Liver (tissue), 9 donors: ENCODE data around the gene HRH2. TPM values are rescaled to one million over a fixed set of nuclear protein-coding genes. Genes with fewer than 3 reads are reported as not detected.

Experiments used
- DNase-seq: peaks from one replicate; pipeline ENCODE4 v3.0.0-alpha.2; 2017; ENCODE audit warnings: low spot score
- H3K27ac ChIP-seq, 2 donors: one replicate each; pipeline ENCODE4 v1.7.0; 2013; ENCODE audit warnings: inconsistent platforms in 2 of 2, low read length in 2 of 2, control low read depth in 1 of 2, low read depth in 1 of 2, mild to moderate bottlenecking in 1 of 2
- H3K27me3 ChIP-seq, 4 donors: one replicate each; pipeline versions ENCODE4 v1.6.1 to v1.7.0; 2013; ENCODE audit warnings: low read length in 3 of 4, inconsistent platforms in 1 of 4, mild to moderate bottlenecking in 1 of 4, moderate library complexity in 1 of 4; ENCODE audit not compliant: control insufficient read depth in 4 of 4, insufficient read depth in 4 of 4
- H3K36me3 ChIP-seq, 4 donors: one replicate each; pipeline versions ENCODE4 v1.6.1 to v1.7.0; 2013; ENCODE audit warnings: low read length in 3 of 4, mild to moderate bottlenecking in 3 of 4, low read depth in 1 of 4, moderate library complexity in 1 of 4; ENCODE audit not compliant: control insufficient read depth in 4 of 4, insufficient read depth in 3 of 4
- H3K4me1 ChIP-seq, 4 donors: one replicate each; pipeline versions ENCODE4 v1.6.1 to v1.7.0; 2013; ENCODE audit warnings: low read length in 3 of 4, mild to moderate bottlenecking in 3 of 4, moderate library complexity in 1 of 4; ENCODE audit not compliant: control insufficient read depth in 4 of 4, insufficient read depth in 4 of 4
- H3K4me3 ChIP-seq, 3 donors: one replicate each; pipeline versions ENCODE4 v1.6.1 to v1.7.0; 2013; ENCODE audit warnings: low read length in 3 of 3, control low read depth in 1 of 3, low read depth in 1 of 3, mild to moderate bottlenecking in 1 of 3
- H3K9ac ChIP-seq, 2 donors: one replicate each; pipeline ENCODE4 v1.7.0; 2013; ENCODE audit warnings: low read length in 2 of 2, mild to moderate bottlenecking in 2 of 2, moderate library complexity in 2 of 2, control low read depth in 1 of 2, low read depth in 1 of 2
- H3K9me3 ChIP-seq, 4 donors: one replicate each; pipeline versions ENCODE4 v1.6.1 to v1.7.0; 2013; ENCODE audit warnings: low read length in 3 of 4; ENCODE audit not compliant: control insufficient read depth in 4 of 4
- ATF3 ChIP-seq: IDR thresholded peaks from 2 replicates; pipeline ENCODE4 v1.6.1; 2016; ENCODE audit warnings: antibody characterized with exemption
- FOXA1 ChIP-seq: IDR thresholded peaks from 2 replicates; pipeline ENCODE4 v1.6.1; 2016; ENCODE audit warnings: antibody characterized with exemption
- FOXA2 ChIP-seq: IDR thresholded peaks from 2 replicates; pipeline ENCODE4 v1.6.1; 2016; ENCODE audit warnings: antibody characterized with exemption
- GABPA ChIP-seq, 2 donors: IDR thresholded peaks in 1 of 2; conservative IDR thresholded peaks in 1 of 2; 2 replicates each; pipeline ENCODE4 v1.6.1; 2016; ENCODE audit warnings: antibody characterized with exemption in 2 of 2, mild to moderate bottlenecking in 1 of 2, moderate library complexity in 1 of 2
- HNF4A ChIP-seq, 2 donors: conservative IDR thresholded peaks; 2 replicates each; pipeline ENCODE4 v1.6.1; 2016; ENCODE audit warnings: antibody characterized with exemption in 2 of 2, mild to moderate bottlenecking in 2 of 2
- HNF4G ChIP-seq: IDR thresholded peaks from 2 replicates; pipeline ENCODE4 v1.6.1; 2016; ENCODE audit warnings: antibody characterized with exemption
- NR2F2 ChIP-seq: IDR thresholded peaks from 2 replicates; pipeline ENCODE4 v1.6.1; 2016; ENCODE audit warnings: antibody characterized with exemption
- RAD21 ChIP-seq, 2 donors: IDR thresholded peaks; 2 replicates each; pipeline ENCODE4 v1.6.1; 2016; ENCODE audit warnings: antibody characterized with exemption in 2 of 2, mild to moderate bottlenecking in 2 of 2
- SP1 ChIP-seq: IDR thresholded peaks from 2 replicates; pipeline ENCODE4 v1.6.1; 2018; ENCODE audit warnings: antibody characterized with exemption, mild to moderate bottlenecking
- TAF1 ChIP-seq: conservative IDR thresholded peaks from 2 replicates; pipeline ENCODE4 v1.6.1; 2016; ENCODE audit warnings: antibody characterized with exemption, mild to moderate bottlenecking
- YY1 ChIP-seq: IDR thresholded peaks from 2 replicates; pipeline ENCODE4 v1.6.1; 2016; ENCODE audit warnings: antibody characterized with exemption, mild to moderate bottlenecking
- WGBS: extraction: QIAGEN DNeasy Blood & Tissue Kit; methylation state at CpG from one replicate; pipeline ENCODE4 v1.1.7; 2013; 5-methylcytosine and 5-hydroxymethylcytosine counted together
- polyA plus RNA-seq, 2 donors: library from polyadenylated mRNA; stranded (reverse) in 1 of 2; unstranded in 1 of 2; fragments of 200-250 nt in 1 of 2; fragments of >200 nt in 1 of 2; fragmentation: Nextera tagmentation in 1 of 2; extraction: Ambion mirVana in 1 of 2; gene quantifications; one replicate each; pipeline versions ENCODE4 v1.2.1 to v1.2.3, GENCODE V29; 2013 to 2015
- total RNA-seq, 2 donors: library from RNA; depleted of rRNA; stranded (reverse); fragments of >200 nt; gene quantifications; one replicate each; pipeline ENCODE4 v1.2.3, GENCODE V29; 2014
- TF ChIP-seq, protein P1 (sequence below): fragments of 150-350 bp; IDR thresholded peaks from 2 replicates; pipeline ENCODE4 v1.5.1; 2017; ENCODE audit warnings: improper control_type of control experiment, low read depth, low read length; ENCODE audit not compliant: missing input control
- TF ChIP-seq, protein P2 (sequence below): IDR thresholded peaks from 2 replicates; pipeline ENCODE4 v1.6.1; 2016; ENCODE audit warnings: antibody characterized with exemption, mild to moderate bottlenecking
- TF ChIP-seq, protein P3 (sequence below): IDR thresholded peaks from 2 replicates; pipeline ENCODE4 v1.6.1; 2016; ENCODE audit warnings: antibody characterized with exemption
- donor health status: healthy.
- donor health status: healthy.
- donor health status: healthy.
- donor health status: healthy.
- donor health status: healthy.

Gene HRH2
- total and polyA plus RNA-seq, 4 donors = 0.44 to 2.6 (median 1.3) TPM

DNA sequence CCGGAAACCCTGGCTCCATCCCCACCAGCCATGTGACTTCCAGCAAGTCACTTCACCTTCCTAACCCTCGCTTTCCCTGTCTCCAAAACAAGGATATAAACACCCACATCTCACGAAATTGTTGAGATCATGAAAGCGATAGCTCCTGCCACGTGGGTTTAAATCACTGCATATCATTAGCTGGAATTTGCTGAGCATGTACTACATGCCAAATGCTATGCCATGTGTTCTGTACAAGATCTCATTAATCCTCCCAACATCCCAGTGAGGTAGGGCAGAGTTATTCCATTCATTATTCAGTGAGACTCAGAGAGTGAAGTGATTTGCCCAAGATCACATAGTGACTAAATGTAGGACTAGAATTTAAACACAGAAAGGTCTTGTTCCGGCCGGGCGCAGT is 29.2 kb upstream of the HRH2 start:
- no peak for DNase-seq
- H3K4me3 ChIP-seq = no peak overlapping the region

DNA sequence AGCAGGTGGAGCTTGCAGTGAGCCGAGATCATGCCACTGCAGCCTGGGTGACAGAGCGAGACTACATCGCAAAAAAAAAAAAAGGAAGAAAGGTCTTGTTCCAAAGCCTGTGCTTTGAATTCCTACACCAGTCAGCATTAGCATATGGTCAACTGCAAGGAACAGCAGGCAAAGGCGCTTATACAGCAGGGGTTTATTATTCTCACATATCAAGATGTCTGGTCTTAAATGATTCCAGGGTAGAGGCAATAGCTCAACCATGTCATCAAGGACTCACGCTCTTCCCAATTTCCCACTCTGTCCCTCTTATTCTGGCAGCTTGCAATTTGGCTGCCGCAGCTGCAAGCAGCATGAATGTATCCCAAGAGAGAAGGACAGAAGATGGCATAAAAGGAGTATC is 28.6 kb upstream of the HRH2 start:
- H3K4me3 ChIP-seq = no peak overlapping the region
- H3K9ac ChIP-seq = no peak overlapping the region
- no peaks in the 10 kb centered on the region for H3K27me3 ChIP-seq
- H3K4me1 ChIP-seq = no peaks in the 10 kb centered on the region
- TF ChIP-seq TAF1 = no peak
- TF ChIP-seq, protein P1, sequence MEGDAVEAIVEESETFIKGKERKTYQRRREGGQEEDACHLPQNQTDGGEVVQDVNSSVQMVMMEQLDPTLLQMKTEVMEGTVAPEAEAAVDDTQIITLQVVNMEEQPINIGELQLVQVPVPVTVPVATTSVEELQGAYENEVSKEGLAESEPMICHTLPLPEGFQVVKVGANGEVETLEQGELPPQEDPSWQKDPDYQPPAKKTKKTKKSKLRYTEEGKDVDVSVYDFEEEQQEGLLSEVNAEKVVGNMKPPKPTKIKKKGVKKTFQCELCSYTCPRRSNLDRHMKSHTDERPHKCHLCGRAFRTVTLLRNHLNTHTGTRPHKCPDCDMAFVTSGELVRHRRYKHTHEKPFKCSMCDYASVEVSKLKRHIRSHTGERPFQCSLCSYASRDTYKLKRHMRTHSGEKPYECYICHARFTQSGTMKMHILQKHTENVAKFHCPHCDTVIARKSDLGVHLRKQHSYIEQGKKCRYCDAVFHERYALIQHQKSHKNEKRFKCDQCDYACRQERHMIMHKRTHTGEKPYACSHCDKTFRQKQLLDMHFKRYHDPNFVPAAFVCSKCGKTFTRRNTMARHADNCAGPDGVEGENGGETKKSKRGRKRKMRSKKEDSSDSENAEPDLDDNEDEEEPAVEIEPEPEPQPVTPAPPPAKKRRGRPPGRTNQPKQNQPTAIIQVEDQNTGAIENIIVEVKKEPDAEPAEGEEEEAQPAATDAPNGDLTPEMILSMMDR = no peak
- no peak for TF ChIP-seq HNF4A (conservative IDR thresholded peaks at IDR 0.05)
- TF ChIP-seq FOXA2 = no peak
- TF ChIP-seq NR2F2 = no peak
- TF ChIP-seq, protein P2, sequence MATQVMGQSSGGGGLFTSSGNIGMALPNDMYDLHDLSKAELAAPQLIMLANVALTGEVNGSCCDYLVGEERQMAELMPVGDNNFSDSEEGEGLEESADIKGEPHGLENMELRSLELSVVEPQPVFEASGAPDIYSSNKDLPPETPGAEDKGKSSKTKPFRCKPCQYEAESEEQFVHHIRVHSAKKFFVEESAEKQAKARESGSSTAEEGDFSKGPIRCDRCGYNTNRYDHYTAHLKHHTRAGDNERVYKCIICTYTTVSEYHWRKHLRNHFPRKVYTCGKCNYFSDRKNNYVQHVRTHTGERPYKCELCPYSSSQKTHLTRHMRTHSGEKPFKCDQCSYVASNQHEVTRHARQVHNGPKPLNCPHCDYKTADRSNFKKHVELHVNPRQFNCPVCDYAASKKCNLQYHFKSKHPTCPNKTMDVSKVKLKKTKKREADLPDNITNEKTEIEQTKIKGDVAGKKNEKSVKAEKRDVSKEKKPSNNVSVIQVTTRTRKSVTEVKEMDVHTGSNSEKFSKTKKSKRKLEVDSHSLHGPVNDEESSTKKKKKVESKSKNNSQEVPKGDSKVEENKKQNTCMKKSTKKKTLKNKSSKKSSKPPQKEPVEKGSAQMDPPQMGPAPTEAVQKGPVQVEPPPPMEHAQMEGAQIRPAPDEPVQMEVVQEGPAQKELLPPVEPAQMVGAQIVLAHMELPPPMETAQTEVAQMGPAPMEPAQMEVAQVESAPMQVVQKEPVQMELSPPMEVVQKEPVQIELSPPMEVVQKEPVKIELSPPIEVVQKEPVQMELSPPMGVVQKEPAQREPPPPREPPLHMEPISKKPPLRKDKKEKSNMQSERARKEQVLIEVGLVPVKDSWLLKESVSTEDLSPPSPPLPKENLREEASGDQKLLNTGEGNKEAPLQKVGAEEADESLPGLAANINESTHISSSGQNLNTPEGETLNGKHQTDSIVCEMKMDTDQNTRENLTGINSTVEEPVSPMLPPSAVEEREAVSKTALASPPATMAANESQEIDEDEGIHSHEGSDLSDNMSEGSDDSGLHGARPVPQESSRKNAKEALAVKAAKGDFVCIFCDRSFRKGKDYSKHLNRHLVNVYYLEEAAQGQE = no peak
- TF ChIP-seq RAD21 (IDR thresholded peaks at IDR 0.05) = no peak
- no peak for TF ChIP-seq ATF3
- TF ChIP-seq YY1 = no peak
- no peak for TF ChIP-seq HNF4G
- TF ChIP-seq FOXA1 = no peak
- TF ChIP-seq GABPA (IDR thresholded peaks at IDR 0.05 in 1 of 2, conservative IDR thresholded peaks at IDR 0.05 in 1 of 2) = no peak
- no peak for TF ChIP-seq SP1
- H3K27ac ChIP-seq = no peak overlapping the region
- 89% methylated on average over 6 of the region's 6 CpGs for WGBS
- no peaks in the 10 kb centered on the region for H3K36me3 ChIP-seq
- H3K9me3 ChIP-seq = peaks cover 4 to 15% (median 12%) of the 10 kb centered on the region in 4 donors
- no peak for DNase-seq

More for the DNA sequence above, 29.2 kb upstream of the HRH2 start:
- Histone ChIP-seq H3K9ac (no peak overlapping the region), H3K36me3 (no peaks in the 10 kb centered on the region), H3K9me3 (peaks cover 4 to 15% (median 12%) of the 10 kb centered on the region in 4 donors), H3K27me3 (peaks cover 0 to 2% (median 0%) of the 10 kb centered on the region in 4 donors), H3K27ac (no peak overlapping the region), H3K4me1 (no peaks in the 10 kb centered on the region)
- WGBS = 84% methylated on average over 8 of the region's 8 CpGs
- TF ChIP-seq, protein P1 = no peak
- TF ChIP-seq FOXA2 = no peak
- TF ChIP-seq, protein P3, sequence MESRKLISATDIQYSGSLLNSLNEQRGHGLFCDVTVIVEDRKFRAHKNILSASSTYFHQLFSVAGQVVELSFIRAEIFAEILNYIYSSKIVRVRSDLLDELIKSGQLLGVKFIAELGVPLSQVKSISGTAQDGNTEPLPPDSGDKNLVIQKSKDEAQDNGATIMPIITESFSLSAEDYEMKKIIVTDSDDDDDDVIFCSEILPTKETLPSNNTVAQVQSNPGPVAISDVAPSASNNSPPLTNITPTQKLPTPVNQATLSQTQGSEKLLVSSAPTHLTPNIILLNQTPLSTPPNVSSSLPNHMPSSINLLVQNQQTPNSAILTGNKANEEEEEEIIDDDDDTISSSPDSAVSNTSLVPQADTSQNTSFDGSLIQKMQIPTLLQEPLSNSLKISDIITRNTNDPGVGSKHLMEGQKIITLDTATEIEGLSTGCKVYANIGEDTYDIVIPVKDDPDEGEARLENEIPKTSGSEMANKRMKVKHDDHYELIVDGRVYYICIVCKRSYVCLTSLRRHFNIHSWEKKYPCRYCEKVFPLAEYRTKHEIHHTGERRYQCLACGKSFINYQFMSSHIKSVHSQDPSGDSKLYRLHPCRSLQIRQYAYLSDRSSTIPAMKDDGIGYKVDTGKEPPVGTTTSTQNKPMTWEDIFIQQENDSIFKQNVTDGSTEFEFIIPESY = no peak
- no peak for TF ChIP-seq HNF4G
